ENCODE data around the gene GRM4. TPM values are rescaled to one million over a fixed set of nuclear protein-coding genes. Genes with fewer than 3 reads are reported as not detected.

GRM4 gene
- total and polyA plus RNA-seq, 4 donors = 2.8 to 22.1 (median 15.2) TPM

GRCh38 chr6:34143884-34144580 lies 1.9 kb downstream of the GRM4 start:
- Histone ChIP-seq H3K4me1 (ENCODE audit: control insufficient read depth, insufficient read depth, low read length) (peaks cover 46% of the 10 kb centered on the region), H3K4me3 (ENCODE audit: low read depth, low read length) (peak overlapping the region; percentile 38), H3K9me3 (ENCODE audit: control insufficient read depth, insufficient read depth, low read length) (no peaks in the 10 kb centered on the region), H3K27me3 (ENCODE audit: control insufficient read depth, insufficient read depth, low read length) (peaks cover 58% of the 10 kb centered on the region), H3K36me3 (ENCODE audit: control insufficient read depth, insufficient read depth, low read length) (no peaks in the 10 kb centered on the region), H3K27ac (ENCODE audit: low read depth, low read length) (no peak overlapping the region)
- peak in 3 of 6 donors; percentile 51 to 93 (median 77) for DNase-seq (ENCODE audit: low read depth in 4 of 6, low spot score in 6 of 6)
- under 1% methylated on average over 63 of the region's 63 CpGs for WGBS (ENCODE audit: insufficient coverage)

GRCh38 chr6:34143196-34143883 lies 2.5 kb downstream of the GRM4 start:
- DNase-seq (ENCODE audit: low read depth in 4 of 6, low spot score in 6 of 6) = no peak
- H3K36me3 ChIP-seq (ENCODE audit: control insufficient read depth, insufficient read depth, low read length) = no peaks in the 10 kb centered on the region
- no peak overlapping the region for H3K27ac ChIP-seq (ENCODE audit: low read depth, low read length)
- peak overlapping the region; percentile 38 for H3K4me3 ChIP-seq (ENCODE audit: low read depth, low read length)
- peaks cover 52% of the 10 kb centered on the region for H3K27me3 ChIP-seq (ENCODE audit: control insufficient read depth, insufficient read depth, low read length)
- no peaks in the 10 kb centered on the region for H3K9me3 ChIP-seq (ENCODE audit: control insufficient read depth, insufficient read depth, low read length)
- 55% methylated on average over 19 of the region's 23 CpGs for WGBS (ENCODE audit: insufficient coverage)
- peaks cover 53% of the 10 kb centered on the region for H3K4me1 ChIP-seq (ENCODE audit: control insufficient read depth, insufficient read depth, low read length)

GRCh38 chr6:34142061-34142998 lies 3.6 kb downstream of the GRM4 start:
- H3K36me3 ChIP-seq (ENCODE audit: control insufficient read depth, insufficient read depth, low read length) = no peaks in the 10 kb centered on the region
- H3K4me3 ChIP-seq (ENCODE audit: low read depth, low read length) = no peak overlapping the region
- no peak overlapping the region for H3K27ac ChIP-seq (ENCODE audit: low read depth, low read length)
- H3K9me3 ChIP-seq (ENCODE audit: control insufficient read depth, insufficient read depth, low read length) = no peaks in the 10 kb centered on the region
- H3K4me1 ChIP-seq (ENCODE audit: control insufficient read depth, insufficient read depth, low read length) = peaks cover 57% of the 10 kb centered on the region
- peaks cover 52% of the 10 kb centered on the region for H3K27me3 ChIP-seq (ENCODE audit: control insufficient read depth, insufficient read depth, low read length)
- 42% methylated on average over 14 of the region's 29 CpGs for WGBS (ENCODE audit: insufficient coverage)
- DNase-seq (ENCODE audit: low read depth in 4 of 6, low spot score in 6 of 6) = peak in 1 of 6 donors; percentile 75

DNA sequence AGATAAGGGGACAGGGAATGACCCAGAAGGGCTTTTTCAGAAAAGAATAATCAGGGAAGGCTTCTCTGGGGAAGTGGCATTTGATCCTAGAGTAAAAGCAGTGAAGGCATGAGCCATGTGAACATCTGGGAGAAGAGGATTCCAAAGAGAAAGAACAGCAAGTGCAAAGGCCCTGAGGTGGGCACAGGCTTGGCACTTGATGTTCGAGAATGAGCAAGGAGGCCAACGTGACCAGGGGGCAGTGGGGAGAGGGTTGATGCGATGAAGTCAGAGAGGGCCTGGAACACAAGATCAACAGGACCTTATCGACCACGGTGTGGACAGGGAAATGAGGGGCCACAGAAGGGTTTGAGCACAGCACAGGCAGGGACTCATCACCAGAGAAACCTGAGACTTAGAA lies 5.8 kb downstream of the GRM4 start:
- Histone ChIP-seq H3K4me3 (ENCODE audit: low read depth, low read length) (no peak overlapping the region), H3K9me3 (ENCODE audit: control insufficient read depth, insufficient read depth, low read length) (no peaks in the 10 kb centered on the region), H3K36me3 (ENCODE audit: control insufficient read depth, insufficient read depth, low read length) (no peaks in the 10 kb centered on the region), H3K4me1 (ENCODE audit: control insufficient read depth, insufficient read depth, low read length) (peaks cover 47% of the 10 kb centered on the region), H3K27ac (ENCODE audit: low read depth, low read length) (no peak overlapping the region), H3K27me3 (ENCODE audit: control insufficient read depth, insufficient read depth, low read length) (peaks cover 38% of the 10 kb centered on the region)
- 92% methylated on average over 5 of the region's 5 CpGs for WGBS (ENCODE audit: insufficient coverage)
- no peak for DNase-seq (ENCODE audit: low read depth in 4 of 6, low spot score in 6 of 6)

GRCh38 chr6:34138914-34139510 lies 6.9 kb downstream of the GRM4 start:
- Histone ChIP-seq H3K9me3 (ENCODE audit: control insufficient read depth, insufficient read depth, low read length) (no peaks in the 10 kb centered on the region), H3K36me3 (ENCODE audit: control insufficient read depth, insufficient read depth, low read length) (no peaks in the 10 kb centered on the region), H3K4me3 (ENCODE audit: low read depth, low read length) (no peak overlapping the region), H3K27me3 (ENCODE audit: control insufficient read depth, insufficient read depth, low read length) (peaks cover 30% of the 10 kb centered on the region), H3K27ac (ENCODE audit: low read depth, low read length) (no peak overlapping the region), H3K4me1 (ENCODE audit: control insufficient read depth, insufficient read depth, low read length) (peaks cover 39% of the 10 kb centered on the region)
- WGBS (ENCODE audit: insufficient coverage) = 15% methylated on average over 2 of the region's 5 CpGs
- peak in 1 of 6 donors; percentile 52 for DNase-seq (ENCODE audit: low read depth in 4 of 6, low spot score in 6 of 6)

GRCh38 chr6:34138191-34138590 lies 7.7 kb downstream of the GRM4 start:
- H3K4me1 ChIP-seq (ENCODE audit: control insufficient read depth, insufficient read depth, low read length) = peaks cover 31% of the 10 kb centered on the region
- H3K27ac ChIP-seq (ENCODE audit: low read depth, low read length) = no peak overlapping the region
- DNase-seq (ENCODE audit: low read depth in 4 of 6, low spot score in 6 of 6) = no peak
- H3K27me3 ChIP-seq (ENCODE audit: control insufficient read depth, insufficient read depth, low read length) = peaks cover 21% of the 10 kb centered on the region
- H3K9me3 ChIP-seq (ENCODE audit: control insufficient read depth, insufficient read depth, low read length) = no peaks in the 10 kb centered on the region
- H3K4me3 ChIP-seq (ENCODE audit: low read depth, low read length) = no peak overlapping the region
- peaks cover 4% of the 10 kb centered on the region for H3K36me3 ChIP-seq (ENCODE audit: control insufficient read depth, insufficient read depth, low read length)
- 50% methylated on average over 2 of the region's 4 CpGs for WGBS (ENCODE audit: insufficient coverage)

DNA sequence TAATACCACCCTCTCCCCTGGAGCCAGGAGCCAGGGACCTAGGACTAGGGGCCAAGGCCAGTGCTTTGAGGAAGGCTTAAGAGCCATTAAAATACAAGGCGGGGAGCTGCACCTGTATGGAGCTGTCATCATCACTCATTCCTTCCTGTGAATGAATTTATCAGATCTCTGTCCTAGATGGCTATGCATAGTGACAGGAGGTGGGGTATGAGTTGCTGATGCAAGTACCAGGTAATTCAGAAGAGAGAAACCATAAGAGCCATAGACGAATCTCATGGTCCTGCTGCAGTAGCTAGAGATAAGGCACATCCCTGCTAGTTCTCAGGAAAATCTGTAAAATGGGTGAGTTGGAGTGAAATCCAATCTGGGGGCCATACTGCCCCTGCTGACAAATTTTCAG lies 10.3 kb downstream of the GRM4 start:
- no peak for DNase-seq (ENCODE audit: low read depth in 4 of 6, low spot score in 6 of 6)
- WGBS (ENCODE audit: insufficient coverage) = 78% methylated on average over 1 of the region's 2 CpGs
- H3K27me3 ChIP-seq (ENCODE audit: control insufficient read depth, insufficient read depth, low read length) = peaks cover 5% of the 10 kb centered on the region
- H3K4me3 ChIP-seq (ENCODE audit: low read depth, low read length) = no peak overlapping the region
- peaks cover 9% of the 10 kb centered on the region for H3K36me3 ChIP-seq (ENCODE audit: control insufficient read depth, insufficient read depth, low read length)
- no peak overlapping the region for H3K27ac ChIP-seq (ENCODE audit: low read depth, low read length)
- H3K4me1 ChIP-seq (ENCODE audit: control insufficient read depth, insufficient read depth, low read length) = peaks cover 27% of the 10 kb centered on the region
- H3K9me3 ChIP-seq (ENCODE audit: control insufficient read depth, insufficient read depth, low read length) = no peaks in the 10 kb centered on the region

GRCh38 chr6:34132486-34133185 lies 13.3 kb downstream of the GRM4 start:
- 70% methylated on average over 16 of the region's 20 CpGs for WGBS (ENCODE audit: insufficient coverage)
- Histone ChIP-seq H3K27ac (ENCODE audit: low read depth, low read length) (no peak overlapping the region), H3K36me3 (ENCODE audit: control insufficient read depth, insufficient read depth, low read length) (peaks cover 11% of the 10 kb centered on the region), H3K4me3 (ENCODE audit: low read depth, low read length) (no peak overlapping the region), H3K4me1 (ENCODE audit: control insufficient read depth, insufficient read depth, low read length) (peaks cover 24% of the 10 kb centered on the region), H3K9me3 (ENCODE audit: control insufficient read depth, insufficient read depth, low read length) (no peaks in the 10 kb centered on the region), H3K27me3 (ENCODE audit: control insufficient read depth, insufficient read depth, low read length) (no peaks in the 10 kb centered on the region)
- peak in 2 of 6 donors; percentile 63 to 67 for DNase-seq (ENCODE audit: low read depth in 4 of 6, low spot score in 6 of 6)
